ENCODE data around the gene SLC25A23.

The SLC25A23 gene

DNA sequence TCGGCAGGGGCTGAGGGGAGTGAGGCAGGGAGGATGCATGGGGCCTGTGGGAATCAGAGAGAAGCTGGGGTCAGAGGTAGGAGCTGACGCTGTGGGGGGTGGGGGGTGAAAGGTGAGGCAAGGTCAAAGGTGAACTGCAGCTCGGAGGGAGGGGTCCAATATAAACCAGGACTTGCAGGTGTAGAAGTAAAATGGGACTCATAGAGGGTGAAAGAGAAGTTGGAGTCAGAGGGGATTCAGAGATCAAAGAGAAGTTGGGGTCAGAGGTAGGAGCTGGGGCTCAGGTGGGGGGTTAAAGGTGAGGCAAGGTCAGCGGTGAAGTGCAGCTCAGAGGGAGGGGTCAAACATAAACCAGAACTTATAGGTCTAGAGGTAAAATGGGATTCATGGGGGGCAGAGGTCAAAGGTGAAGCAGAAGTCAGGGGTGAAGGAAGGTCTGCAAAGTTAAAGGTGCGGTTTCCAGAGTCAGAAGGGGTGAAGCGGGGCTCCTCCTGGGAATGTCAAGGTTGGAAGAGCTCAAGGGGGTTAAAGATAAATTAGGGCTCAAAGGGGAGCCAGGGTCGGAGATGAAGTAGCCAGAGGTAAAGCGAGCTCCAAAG is 34.9 kb upstream of the SLC25A23 start:
- Histone ChIP-seq H3K4me1 (ENCODE audit: insufficient read depth, low read length) (no peaks in the 10 kb centered on the region), H3K4me3 (ENCODE audit: low read length) (no peak overlapping the region), H3K9ac (ENCODE audit: low read depth, low read length) (no peak overlapping the region), H3K36me3 (ENCODE audit: insufficient read depth, low read length) (no peaks in the 10 kb centered on the region), H3K27ac (ENCODE audit: low read depth, low read length) (no peak overlapping the region), H3K9me3 (ENCODE audit: insufficient read depth, low read depth, low read length) (no peaks in the 10 kb centered on the region), H3K27me3 (ENCODE audit: insufficient read depth, low read length) (no peaks in the 10 kb centered on the region)
- WGBS: 85% methylated on average over 8 of the region's 8 CpGs

DNA sequence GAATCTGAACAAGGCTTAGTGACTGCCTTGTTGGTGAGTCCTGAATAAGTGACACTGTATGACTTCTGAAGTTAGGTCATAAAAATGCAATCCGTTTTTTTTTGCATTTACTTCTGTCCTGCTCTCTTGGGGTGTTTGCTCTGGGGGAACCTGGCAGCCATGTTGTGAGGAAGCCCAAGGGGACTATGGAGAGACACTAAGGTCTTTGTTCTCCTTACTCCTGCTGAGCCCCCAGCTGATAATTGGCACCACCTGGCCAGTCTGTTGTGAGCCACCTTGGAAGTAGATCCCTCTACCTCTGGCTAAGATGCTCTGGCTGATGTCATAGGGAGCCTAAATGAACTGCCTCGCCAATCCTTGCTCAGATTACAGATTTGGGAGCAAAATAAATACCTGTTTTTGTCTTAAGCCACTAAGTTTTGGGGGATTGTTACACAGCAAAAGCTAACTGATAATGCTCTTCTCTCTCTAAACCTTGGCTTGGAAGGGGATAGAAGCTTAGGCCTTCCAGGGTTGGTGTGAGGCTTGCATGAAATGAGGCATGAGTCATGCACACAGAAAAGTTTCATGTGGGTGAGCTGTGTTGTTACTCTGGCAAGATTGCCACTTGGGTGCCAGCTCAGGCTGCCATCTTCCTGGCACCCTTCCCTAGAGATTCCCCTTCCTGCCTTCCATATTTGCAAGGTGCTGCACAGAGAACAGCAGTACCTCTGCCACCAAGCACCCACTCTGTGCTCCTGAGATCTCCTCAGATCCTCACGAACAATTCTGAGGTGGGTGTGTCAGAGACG is 32.4 kb upstream of the SLC25A23 start:
- Histone ChIP-seq H3K9me3 (ENCODE audit: insufficient read depth, low read depth, low read length) (no peaks in the 10 kb centered on the region), H3K27ac (ENCODE audit: low read depth, low read length) (no peak overlapping the region), H3K4me3 (ENCODE audit: low read length) (no peak overlapping the region), H3K4me1 (ENCODE audit: insufficient read depth, low read length) (no peaks in the 10 kb centered on the region), H3K27me3 (ENCODE audit: insufficient read depth, low read length) (no peaks in the 10 kb centered on the region), H3K36me3 (ENCODE audit: insufficient read depth, low read length) (no peaks in the 10 kb centered on the region), H3K9ac (ENCODE audit: low read depth, low read length) (no peak overlapping the region)
- 75% methylated on average over 4 of the region's 4 CpGs for WGBS

DNA sequence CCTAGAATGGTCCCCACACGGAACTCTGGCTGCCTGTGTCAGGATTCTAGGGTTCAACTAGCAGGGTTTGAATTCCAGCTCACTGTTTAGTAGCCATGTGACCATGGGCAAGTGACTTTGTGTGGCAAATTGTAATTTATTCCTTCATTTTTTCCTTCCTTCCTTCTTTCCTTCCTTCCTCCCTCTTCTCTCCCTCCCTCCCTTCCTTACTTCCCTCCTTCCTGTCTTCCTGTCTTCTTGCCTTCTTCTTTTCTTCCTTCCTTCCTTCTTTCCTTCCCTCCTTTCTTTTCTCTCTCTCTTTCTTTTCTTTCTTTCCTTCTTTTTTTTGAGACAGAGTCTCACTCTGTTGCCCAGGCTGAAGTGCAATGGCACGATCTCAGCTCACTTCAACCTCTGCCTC is 30.5 kb upstream of the SLC25A23 start:
- Histone ChIP-seq H3K4me3 (ENCODE audit: low read length) (no peak overlapping the region), H3K27me3 (ENCODE audit: insufficient read depth, low read length) (no peaks in the 10 kb centered on the region)

DNA sequence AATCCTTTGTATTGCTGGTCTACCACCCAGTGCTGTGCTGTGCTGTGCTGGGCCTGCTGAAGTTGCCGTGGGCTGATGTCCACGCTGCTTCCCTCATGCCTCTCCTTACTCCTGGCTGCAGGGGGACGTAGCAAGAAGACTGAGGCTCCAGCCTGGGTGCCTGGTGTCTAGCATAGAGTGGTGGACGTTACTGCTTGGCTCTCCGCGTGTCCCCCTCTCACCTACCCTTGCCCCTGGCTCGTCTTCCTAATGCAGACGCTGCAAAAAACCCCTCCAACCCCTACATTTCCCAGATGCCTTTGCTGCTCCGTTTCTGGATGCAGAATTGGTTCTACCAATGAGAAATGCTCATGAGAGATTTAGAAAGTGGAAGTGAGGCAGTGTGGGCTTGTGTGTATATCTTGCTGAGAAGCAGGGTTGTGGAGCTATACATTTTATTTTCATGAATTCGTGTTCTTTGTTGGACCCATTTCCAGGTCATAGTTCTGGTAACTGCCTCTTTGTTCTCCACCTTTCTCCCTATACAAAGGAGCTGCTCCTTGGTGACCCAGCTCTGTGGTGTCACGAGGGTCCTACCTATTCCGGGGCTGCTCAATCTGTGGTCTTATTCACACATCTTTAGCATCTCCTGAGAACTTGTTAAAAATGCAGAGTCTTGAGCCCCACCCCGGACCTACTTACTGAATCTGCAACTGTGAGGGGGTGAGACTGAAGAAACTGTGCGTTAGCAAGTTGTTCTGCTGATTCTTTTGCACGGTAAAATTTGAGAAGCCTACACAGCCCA is 29.9 kb upstream of the SLC25A23 start:
- Histone ChIP-seq H3K36me3 (ENCODE audit: insufficient read depth, low read length) (no peaks in the 10 kb centered on the region), H3K9me3 (ENCODE audit: insufficient read depth, low read depth, low read length) (no peaks in the 10 kb centered on the region), H3K27me3 (ENCODE audit: insufficient read depth, low read length) (no peaks in the 10 kb centered on the region), H3K9ac (ENCODE audit: low read depth, low read length) (no peak overlapping the region), H3K27ac (ENCODE audit: low read depth, low read length) (no peak overlapping the region), H3K4me1 (ENCODE audit: insufficient read depth, low read length) (no peaks in the 10 kb centered on the region), H3K4me3 (ENCODE audit: low read length) (no peak overlapping the region)
- 67% methylated on average over 15 of the region's 15 CpGs for WGBS

More for the DNA sequence above, 30.5 kb upstream of the SLC25A23 start:
- Histone ChIP-seq H3K9me3 (ENCODE audit: insufficient read depth, low read depth, low read length) (no peaks in the 10 kb centered on the region), H3K36me3 (ENCODE audit: insufficient read depth, low read length) (no peaks in the 10 kb centered on the region), H3K9ac (ENCODE audit: low read depth, low read length) (no peak overlapping the region), H3K4me1 (ENCODE audit: insufficient read depth, low read length) (no peaks in the 10 kb centered on the region), H3K27ac (ENCODE audit: low read depth, low read length) (no peak overlapping the region)
- 82% methylated on average over 2 of the region's 2 CpGs for WGBS

DNA sequence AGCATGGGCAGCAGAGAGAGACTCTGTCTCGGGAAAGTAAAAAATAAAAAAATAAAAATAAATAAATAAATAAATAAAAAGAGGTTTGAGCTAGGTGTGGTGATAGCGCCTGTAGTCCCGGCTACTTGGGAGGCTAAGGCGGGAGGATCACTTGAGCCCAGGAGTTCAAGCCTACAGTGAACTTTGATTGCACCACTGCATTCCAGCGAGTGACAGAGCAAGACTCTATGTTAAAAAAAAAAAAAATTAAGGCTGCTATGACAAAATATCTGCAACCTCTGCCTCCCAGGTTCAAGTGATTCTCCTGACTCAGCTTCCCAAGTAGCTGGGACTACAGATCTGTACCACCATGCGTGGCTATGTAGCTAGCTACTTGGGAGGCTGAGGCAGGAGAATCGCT is 25.2 kb upstream of the SLC25A23 start:
- H3K27ac ChIP-seq (ENCODE audit: low read depth, low read length): no peak overlapping the region
- no peaks in the 10 kb centered on the region for H3K27me3 ChIP-seq (ENCODE audit: insufficient read depth, low read length)
- no peak overlapping the region for H3K9ac ChIP-seq (ENCODE audit: low read depth, low read length)
- no peaks in the 10 kb centered on the region for H3K9me3 ChIP-seq (ENCODE audit: insufficient read depth, low read depth, low read length)
- no peaks in the 10 kb centered on the region for H3K36me3 ChIP-seq (ENCODE audit: insufficient read depth, low read length)
- WGBS: 91% methylated on average over 6 of the region's 7 CpGs
- no peaks in the 10 kb centered on the region for H3K4me1 ChIP-seq (ENCODE audit: insufficient read depth, low read length)
- no peak overlapping the region for H3K4me3 ChIP-seq (ENCODE audit: low read length)

GRCh38 chr19:6484230-6484629 is 24.6 kb upstream of the SLC25A23 start:
- 94% methylated on average over 8 of the region's 8 CpGs for WGBS
- no peak overlapping the region for H3K27ac ChIP-seq (ENCODE audit: low read depth, low read length)
- H3K4me3 ChIP-seq (ENCODE audit: low read length): no peak overlapping the region
- H3K9me3 ChIP-seq (ENCODE audit: insufficient read depth, low read depth, low read length): no peaks in the 10 kb centered on the region
- no peaks in the 10 kb centered on the region for H3K36me3 ChIP-seq (ENCODE audit: insufficient read depth, low read length)
- no peaks in the 10 kb centered on the region for H3K27me3 ChIP-seq (ENCODE audit: insufficient read depth, low read length)
- no peak overlapping the region for H3K9ac ChIP-seq (ENCODE audit: low read depth, low read length)
- no peaks in the 10 kb centered on the region for H3K4me1 ChIP-seq (ENCODE audit: insufficient read depth, low read length)

GRCh38 chr19:6483235-6483634 is 23.6 kb upstream of the SLC25A23 start:
- Histone ChIP-seq H3K36me3 (ENCODE audit: insufficient read depth, low read length) (no peaks in the 10 kb centered on the region), H3K4me3 (ENCODE audit: low read length) (no peak overlapping the region), H3K9ac (ENCODE audit: low read depth, low read length) (no peak overlapping the region), H3K27me3 (ENCODE audit: insufficient read depth, low read length) (no peaks in the 10 kb centered on the region), H3K27ac (ENCODE audit: low read depth, low read length) (no peak overlapping the region), H3K4me1 (ENCODE audit: insufficient read depth, low read length) (no peaks in the 10 kb centered on the region), H3K9me3 (ENCODE audit: insufficient read depth, low read depth, low read length) (no peaks in the 10 kb centered on the region)
- WGBS: 86% methylated on average over 3 of the region's 3 CpGs

DNA sequence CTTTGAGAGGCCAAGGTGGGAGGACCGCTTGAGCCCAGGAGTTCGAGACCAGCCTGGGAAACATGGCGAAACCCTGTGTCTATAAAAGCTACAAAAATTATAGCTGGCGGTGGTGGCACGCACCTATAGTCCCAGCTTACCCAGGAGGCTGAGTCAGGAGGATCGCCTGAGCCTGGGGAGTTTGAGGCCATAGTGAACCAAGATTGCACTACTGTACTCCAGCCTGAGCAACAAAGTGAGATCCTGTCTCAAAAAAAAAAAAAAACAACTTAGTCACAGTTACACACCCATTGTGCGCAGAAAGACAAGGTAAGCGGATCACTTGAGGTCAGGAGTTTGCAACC is 22.7 kb upstream of the SLC25A23 start:
- no peaks in the 10 kb centered on the region for H3K9me3 ChIP-seq (ENCODE audit: insufficient read depth, low read depth, low read length)
- WGBS: 95% methylated on average over 8 of the region's 8 CpGs

GRCh38 chr19:6481541-6482342 is 22.1 kb upstream of the SLC25A23 start, which contains the start of gene DENND1C:
DENND1C (minus strand) TSS chr19:6481787; CDS start chr19:6481695, 92 bp downstream.
- Histone ChIP-seq H3K9ac (ENCODE audit: low read depth, low read length) (no peak within 1 kb of the TSS), H3K27ac (ENCODE audit: low read depth, low read length) (no peak within 1 kb of the TSS), H3K4me1 (ENCODE audit: insufficient read depth, low read length) (no peaks in the 10 kb centered on the region), H3K9me3 (ENCODE audit: insufficient read depth, low read depth, low read length) (no peaks in the 10 kb centered on the region), H3K36me3 (ENCODE audit: insufficient read depth, low read length) (no peaks in the 10 kb centered on the region), H3K4me3 (ENCODE audit: low read length) (no peak within 1 kb of the TSS), H3K27me3 (ENCODE audit: insufficient read depth, low read length) (peaks cover 5% of the 10 kb centered on the region; the same call in 1 of the 2 replicates)
- 61% methylated on average over 24 of the region's 24 CpGs for WGBS

More for the DNA sequence above, 22.7 kb upstream of the SLC25A23 start:
- no peak overlapping the region for H3K9ac ChIP-seq (ENCODE audit: low read depth, low read length)
- H3K4me3 ChIP-seq (ENCODE audit: low read length): no peak overlapping the region
- no peaks in the 10 kb centered on the region for H3K27me3 ChIP-seq (ENCODE audit: insufficient read depth, low read length)
- H3K27ac ChIP-seq (ENCODE audit: low read depth, low read length): no peak overlapping the region
- no peaks in the 10 kb centered on the region for H3K36me3 ChIP-seq (ENCODE audit: insufficient read depth, low read length)
- no peaks in the 10 kb centered on the region for H3K4me1 ChIP-seq (ENCODE audit: insufficient read depth, low read length)

DNA sequence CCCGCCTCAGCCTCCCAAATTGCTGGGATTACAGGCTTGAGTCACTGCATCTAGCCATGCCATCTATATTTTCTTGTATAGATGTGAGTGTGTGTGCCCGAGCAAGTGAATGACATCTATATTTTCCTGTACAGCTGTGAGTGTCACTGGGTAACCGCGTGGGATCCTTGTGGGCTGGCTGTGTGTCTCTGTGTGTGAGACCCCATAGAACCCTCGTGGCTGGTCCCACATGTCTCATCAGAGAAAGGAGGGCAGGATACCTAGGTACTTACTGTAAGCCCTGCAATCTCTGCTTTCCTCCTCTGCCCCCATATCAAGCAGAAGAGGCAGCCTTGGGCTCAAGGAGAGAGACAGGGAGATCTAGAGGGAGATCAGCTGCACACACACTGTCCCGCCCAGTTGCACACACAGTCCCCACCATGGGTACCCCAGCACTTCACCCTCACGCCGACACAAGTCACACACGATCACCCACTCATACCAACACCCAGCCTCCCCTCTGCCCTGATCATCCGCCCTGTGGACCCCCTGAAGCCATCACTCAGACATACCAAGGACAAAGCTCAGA is 21.3 kb upstream of the SLC25A23 start:
- no peak overlapping the region for H3K4me3 ChIP-seq (ENCODE audit: low read length)
- H3K36me3 ChIP-seq (ENCODE audit: insufficient read depth, low read length): no peaks in the 10 kb centered on the region
- H3K27ac ChIP-seq (ENCODE audit: low read depth, low read length): no peak overlapping the region
- 88% methylated on average over 10 of the region's 10 CpGs for WGBS
- peaks cover 6% of the 10 kb centered on the region; the same call in 1 of the 2 replicates for H3K27me3 ChIP-seq (ENCODE audit: insufficient read depth, low read length)
- no peak overlapping the region for H3K9ac ChIP-seq (ENCODE audit: low read depth, low read length)
- no peaks in the 10 kb centered on the region for H3K9me3 ChIP-seq (ENCODE audit: insufficient read depth, low read depth, low read length)
- no peaks in the 10 kb centered on the region for H3K4me1 ChIP-seq (ENCODE audit: insufficient read depth, low read length)
